GM19395 (cell line): ENCODE results near the gene ARID3A.

Experiments used
- ATAC-seq: cut with Tn5 transposase; IDR thresholded peaks from one replicate; pipeline ENCODE4 v1.9.1; 2021; ENCODE audit warnings: mild to moderate bottlenecking, moderate library complexity; ENCODE audit not compliant: unreplicated experiment

ARID3A gene

DNA sequence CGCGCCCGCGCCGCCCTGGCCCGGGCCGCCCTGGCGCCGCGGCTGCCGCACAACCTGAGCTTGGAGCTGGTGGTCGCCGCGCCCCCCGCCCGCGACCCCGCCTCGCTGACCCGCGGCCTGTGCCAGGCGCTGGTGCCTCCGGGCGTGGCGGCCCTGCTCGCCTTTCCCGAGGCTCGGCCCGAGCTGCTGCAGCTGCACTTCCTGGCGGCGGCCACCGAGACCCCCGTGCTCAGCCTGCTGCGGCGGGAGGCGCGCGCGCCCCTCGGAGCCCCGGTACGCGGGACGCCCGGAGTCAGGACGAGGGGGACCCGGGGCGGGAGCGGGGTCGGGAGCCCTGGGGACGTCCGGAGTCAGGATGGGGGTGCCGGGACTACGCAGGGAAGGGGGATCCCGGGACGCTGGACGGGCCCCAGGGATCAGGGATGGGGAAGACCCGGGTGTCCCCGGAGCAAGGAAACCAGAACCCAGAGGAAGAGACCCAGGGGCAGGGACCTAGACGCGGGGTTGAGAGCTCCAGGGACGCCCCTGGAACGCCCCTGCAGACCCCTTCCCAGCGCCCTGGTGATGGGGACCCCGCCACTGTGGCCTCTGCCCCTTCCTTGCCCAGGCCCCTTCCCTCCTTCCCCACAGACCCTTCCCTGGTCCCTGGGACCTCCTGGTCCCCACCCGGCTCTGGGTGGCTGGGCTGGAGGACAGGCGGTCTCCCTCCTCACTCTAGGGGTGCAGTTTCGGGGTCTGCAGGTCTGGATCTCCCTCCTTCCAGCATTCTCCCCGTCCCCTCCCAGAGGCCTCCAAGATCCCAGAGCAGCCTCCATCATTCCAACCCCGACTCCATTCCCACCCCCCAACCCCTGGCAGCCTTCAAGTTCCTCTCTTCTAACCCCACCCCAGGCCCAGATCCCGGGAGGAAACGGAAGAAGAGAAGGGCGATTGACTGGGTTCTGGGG, 75.0 kb downstream of the ARID3A start:
- no peak for ATAC-seq

DNA sequence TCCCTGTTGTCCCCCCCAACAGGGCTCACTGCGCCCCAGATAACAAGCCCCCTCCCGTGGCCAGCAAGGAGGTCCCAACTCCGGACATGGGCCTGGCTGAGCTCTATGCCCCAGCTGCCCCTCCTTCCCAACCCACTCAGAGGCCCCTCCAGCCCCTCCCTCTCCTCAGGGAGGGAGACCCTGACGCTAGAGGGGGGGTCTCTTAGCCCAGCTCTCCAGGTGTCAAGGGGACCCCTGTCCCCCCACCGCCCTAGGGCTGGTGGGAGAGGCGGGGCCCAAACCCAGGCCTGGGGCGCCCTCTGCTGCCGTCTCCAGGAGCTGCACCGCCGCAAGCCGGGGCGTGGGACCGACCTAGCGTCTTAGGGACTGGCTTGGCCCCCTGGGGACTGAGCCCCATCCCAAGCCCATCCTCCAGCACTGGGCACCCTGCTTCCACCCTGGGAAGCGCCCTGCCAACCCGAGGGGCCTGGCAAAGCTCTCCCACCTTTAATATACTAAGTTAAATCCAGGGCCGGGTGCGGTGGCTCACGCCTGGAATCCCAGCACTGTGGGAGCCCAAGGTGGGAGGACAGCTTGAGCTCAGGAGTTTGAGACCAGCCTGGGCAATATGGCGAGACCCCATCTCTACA, 75.8 kb downstream of the ARID3A start:
- no peak for ATAC-seq

DNA sequence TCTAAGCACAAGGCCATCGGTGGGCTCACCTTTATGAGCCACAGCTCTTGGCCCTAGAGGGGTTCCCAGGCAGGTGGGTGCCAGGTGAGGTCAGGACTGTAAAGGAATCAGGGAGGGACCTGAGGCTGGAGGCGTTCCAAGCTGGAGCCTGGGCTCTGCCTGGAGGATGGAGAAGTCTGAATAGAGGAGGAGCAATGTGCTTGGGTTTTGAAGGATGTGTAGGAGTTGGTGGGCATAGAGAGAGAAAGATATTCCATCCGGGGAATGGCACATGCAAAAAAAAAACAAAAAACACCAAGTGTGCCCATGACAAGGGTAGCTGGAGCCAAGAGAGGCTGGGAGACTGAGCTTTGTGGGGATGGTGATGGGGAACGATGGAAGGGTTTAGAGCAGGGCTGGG, 76.8 kb downstream of the ARID3A start:
- no peak for ATAC-seq

DNA sequence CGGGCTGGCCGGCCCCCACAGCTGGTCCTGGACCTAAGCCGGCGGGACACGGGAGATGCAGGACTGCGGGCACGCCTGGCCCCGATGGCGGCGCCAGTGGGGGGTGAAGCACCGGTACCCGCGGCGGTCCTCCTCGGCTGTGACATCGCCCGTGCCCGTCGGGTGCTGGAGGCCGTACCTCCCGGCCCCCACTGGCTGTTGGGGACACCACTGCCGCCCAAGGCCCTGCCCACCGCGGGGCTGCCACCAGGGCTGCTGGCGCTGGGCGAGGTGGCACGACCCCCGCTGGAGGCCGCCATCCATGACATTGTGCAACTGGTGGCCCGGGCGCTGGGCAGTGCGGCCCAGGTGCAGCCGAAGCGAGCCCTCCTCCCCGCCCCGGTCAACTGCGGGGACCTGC, 77.4 kb downstream of the ARID3A start:
- ATAC-seq, result no peak

DNA sequence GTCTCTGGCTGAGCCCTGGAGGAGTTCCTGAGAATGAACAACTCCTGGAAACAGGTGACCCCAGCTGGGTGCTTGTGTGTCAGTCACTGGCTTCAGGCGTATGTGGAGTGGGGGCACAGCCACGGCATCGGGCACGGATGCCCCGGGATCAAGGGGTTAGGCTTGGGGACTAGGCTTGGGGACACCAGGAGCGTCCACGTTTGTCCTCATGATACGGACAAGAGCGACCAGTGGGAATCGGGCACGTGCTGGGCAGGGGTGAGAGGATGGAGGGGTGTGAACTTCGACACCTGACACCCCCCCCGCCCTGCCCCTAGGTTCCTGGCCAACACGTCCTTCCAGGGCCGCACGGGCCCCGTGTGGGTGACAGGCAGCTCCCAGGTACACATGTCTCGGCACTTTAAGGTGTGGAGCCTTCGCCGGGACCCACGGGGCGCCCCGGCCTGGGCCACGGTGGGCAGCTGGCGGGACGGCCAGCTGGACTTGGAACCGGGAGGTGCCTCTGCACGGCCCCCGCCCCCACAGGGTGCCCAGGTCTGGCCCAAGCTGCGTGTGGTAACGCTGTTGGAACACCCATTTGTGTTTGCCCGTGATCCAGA, 78.5 kb downstream of the ARID3A start:
- no peak for ATAC-seq

DNA sequence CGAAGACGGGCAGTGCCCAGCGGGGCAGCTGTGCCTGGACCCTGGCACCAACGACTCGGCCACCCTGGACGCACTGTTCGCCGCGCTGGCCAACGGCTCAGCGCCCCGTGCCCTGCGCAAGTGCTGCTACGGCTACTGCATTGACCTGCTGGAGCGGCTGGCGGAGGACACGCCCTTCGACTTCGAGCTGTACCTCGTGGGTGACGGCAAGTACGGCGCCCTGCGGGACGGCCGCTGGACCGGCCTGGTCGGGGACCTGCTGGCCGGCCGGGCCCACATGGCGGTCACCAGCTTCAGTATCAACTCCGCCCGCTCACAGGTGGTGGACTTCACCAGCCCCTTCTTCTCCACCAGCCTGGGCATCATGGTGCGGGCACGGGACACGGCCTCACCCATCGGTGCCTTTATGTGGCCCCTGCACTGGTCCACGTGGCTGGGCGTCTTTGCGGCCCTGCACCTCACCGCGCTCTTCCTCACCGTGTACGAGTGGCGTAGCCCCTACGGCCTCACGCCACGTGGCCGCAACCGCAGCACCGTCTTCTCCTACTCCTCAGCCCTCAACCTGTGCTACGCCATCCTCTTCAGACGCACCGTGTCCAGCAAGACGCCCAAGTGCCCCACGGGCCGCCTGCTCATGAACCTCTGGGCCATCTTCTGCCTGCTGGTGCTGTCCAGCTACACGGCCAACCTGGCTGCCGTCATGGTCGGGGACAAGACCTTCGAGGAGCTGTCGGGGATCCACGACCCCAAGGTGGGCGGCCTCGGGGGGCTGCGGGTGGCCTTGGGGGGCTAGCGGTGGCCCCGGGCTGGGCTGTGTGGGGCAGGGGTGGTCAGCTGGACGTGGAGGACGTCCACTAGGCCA, 79.2 kb downstream of the ARID3A start:
- no peak for ATAC-seq

DNA sequence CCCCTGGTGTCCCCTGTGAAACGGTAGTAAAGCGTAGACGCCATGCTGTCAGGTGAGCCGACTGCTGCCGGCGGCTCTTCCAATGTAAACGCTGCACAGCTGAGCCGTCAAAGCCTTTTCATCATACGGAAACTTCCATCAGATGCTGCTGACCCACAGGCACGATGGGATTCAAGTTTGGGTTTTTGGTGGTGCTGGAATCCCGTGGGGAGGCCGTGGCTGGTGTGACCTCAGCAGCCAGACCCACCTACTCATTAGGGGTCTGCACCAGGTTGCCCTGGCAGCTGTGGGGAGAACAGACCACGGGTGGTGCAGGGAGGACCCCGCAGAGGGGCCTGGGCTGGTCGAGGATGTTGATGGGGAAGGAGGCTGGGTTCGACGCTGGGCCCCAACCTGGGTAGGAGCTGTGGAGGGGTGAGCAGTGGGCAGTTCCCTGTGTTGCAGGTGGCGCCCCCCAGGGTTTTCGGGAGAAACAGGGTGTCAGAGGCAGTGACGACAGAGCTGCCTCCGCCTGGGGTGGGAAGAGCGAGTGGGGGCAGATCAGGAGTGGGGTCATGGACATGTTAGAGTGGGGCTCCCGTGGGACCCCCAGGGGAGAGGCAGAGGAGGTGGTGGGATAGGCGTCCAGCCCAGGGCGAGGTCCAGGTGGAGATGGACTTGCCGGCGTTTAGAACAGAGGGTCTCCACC, 81.0 kb downstream of the ARID3A start:
- ATAC-seq, result no peak

DNA sequence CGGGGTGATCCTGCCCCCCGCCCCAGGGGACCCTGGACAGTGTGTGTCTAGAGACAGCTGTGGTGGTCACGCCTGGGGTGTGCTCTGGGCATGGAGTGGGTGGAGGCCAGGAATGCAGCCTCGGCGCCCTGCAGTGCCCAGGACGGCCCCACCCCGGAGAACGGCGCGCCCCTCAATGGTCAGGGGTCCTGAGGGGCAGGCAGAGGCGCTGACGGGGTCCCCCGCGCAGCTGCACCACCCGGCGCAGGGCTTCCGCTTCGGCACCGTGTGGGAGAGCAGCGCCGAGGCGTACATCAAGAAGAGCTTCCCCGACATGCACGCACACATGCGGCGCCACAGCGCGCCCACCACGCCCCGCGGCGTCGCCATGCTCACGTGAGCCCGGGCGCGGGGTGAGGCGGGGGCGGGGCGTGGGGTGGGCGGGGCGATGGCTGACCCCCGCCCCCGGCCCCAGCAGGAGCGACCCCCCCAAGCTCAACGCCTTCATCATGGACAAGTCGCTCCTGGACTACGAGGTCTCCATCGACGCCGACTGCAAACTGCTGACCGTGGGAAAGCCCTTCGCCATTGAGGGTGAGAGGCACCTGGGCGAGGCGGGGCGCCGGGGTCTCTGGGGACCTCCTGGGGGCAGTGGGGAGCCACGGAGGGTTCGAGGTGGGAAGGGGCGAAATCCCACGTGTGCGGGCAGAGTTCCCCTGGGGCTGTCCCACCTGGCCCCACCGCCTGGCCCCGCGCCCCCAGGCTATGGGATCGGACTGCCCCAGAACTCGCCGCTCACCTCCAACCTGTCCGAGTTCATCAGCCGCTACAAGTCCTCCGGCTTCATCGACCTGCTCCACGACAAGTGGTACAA, 81.8 kb downstream of the ARID3A start:
- no peak for ATAC-seq

DNA sequence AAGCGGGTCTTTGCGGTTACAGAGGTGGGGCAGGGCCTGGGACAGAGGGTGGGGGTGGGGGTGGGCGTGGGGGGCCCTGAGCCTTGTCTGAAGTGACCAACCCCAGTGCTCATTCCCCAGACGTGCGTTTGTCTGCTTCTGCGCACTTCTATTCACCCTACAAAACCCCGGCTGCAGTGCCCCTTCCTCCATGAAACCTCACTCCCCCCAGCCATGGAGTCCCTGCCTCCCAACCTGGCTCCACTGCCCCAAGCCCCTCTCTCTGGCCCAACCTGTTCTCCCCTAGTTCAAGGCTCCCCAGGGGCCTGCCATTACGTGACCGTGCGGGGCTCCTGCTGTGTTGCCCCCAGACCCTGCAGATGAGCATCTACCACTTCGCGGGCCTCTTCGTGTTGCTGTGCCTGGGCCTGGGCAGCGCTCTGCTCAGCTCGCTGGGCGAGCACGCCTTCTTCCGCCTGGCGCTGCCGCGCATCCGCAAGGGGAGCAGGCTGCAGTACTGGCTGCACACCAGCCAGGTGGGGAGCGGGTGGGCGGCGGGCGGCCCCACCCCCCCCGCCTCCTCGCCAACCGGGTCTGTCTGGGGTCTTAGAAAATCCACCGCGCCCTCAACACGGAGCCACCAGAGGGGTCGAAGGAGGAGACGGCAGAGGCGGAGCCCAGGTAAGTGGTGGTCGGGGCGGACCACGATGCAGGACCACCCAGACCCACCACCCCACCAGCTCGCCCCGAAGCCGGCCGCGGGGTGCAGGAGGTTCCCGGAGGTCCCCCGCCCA, 82.6 kb downstream of the ARID3A start:
- no peak for ATAC-seq

DNA sequence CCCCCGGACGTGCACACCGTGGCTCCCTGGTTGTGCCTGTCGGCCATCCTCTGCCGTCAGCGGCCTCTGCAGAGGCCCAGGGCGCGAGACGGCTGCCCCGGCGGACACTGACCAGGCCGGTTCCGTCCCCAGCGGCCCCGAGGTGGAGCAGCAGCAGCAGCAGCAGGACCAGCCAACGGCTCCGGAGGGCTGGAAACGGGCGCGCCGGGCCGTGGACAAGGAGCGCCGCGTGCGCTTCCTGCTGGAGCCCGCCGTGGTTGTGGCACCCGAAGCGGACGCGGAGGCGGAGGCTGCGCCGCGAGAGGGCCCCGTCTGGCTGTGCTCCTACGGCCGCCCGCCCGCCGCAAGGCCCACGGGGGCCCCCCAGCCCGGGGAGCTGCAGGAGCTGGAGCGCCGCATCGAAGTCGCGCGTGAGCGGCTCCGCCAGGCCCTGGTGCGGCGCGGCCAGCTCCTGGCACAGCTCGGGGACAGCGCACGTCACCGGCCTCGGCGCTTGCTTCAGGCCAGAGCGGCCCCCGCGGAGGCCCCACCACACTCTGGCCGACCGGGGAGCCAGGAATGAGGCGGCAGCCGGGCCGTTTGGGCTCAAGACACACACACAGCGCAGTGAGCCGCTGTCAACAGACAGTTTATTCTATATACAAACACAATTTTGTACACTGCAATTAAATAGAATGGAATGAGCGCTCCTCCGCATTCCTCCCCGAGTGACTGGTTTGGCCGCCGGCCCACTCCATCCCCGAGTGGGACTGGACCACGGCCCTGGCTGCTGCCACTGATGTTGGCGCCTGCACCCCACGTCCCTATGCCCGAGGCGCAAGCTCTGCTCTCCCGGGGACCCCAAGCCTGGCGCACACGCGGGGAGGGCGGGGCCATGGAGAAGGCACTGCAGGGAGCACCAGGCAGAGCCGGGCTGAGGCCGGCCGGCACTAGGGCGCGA, 83.5 kb downstream of the ARID3A start:
- no peak for ATAC-seq

DNA sequence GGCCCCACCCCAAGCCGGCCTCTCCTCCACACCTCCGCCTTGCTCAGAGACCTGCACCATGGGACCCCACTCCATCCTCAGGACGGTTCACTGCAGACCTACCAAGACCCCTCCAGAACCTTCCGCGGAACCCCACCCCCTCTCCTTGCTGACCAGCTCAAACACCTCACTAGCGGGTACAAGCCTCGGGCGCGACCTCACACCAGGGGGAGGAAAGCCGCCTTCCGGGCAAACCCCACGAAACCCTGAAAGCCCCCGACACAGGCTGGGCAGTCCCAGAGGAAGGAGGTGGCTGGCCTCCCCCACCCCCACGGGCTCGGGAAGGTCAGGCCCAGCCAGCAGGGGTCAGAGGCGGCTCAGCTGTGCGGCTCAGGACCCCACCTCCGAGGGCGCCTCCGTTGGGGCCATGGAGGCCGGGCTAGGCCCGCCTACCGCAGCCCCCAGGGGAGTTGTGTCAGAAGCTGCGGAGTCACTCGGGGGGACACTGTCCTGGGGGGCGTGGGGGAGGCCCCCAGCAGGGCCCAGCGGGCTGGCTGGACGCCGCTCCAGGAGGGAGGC, 84.2 kb downstream of the ARID3A start:
- no peak for ATAC-seq

DNA sequence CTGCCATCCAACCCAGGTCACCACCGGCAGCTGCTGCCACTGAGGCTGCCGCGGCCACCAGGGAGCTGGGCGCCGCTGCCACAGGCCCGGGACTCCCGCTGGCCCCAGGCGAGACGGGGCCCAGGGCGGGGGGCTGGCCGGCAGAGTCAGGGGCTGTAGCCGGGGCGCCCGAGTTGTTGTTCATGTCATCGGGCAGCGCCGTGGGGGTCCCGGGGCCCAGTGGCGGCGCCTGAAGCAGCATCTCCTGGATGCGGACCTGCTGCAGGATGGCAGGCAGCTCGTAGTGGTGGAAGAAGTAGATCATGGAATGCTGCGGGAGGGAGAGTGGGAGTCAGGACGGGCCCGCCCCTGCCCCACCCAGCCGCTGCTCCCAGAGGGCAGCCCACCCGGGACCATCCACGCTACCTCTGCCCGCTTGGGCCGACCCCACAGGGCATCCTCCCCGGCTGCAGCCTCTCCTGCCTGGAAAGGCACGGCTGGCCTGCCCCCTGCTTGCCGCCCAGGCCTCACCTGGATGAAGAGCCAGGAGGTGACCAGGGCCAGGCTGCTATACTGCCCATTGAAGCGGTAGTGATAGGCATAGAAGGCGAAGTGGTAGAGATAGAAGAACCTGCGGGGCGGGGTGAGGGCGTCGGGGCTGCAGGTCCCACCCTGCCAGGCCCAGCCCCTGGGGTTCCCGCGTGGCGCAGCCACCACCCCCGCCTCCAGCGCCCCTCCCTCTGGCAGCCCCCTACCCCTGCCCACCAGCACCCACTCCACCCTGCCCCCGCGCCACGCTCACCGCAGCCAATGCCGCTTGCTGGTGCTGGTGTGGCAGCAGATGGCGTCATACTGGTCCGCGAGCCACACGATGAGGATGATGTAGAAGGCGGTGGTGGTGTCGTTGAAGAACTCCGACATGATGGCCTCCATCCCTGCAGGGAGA, 85.0 kb downstream of the ARID3A start:
- ATAC-seq, result no peak

DNA sequence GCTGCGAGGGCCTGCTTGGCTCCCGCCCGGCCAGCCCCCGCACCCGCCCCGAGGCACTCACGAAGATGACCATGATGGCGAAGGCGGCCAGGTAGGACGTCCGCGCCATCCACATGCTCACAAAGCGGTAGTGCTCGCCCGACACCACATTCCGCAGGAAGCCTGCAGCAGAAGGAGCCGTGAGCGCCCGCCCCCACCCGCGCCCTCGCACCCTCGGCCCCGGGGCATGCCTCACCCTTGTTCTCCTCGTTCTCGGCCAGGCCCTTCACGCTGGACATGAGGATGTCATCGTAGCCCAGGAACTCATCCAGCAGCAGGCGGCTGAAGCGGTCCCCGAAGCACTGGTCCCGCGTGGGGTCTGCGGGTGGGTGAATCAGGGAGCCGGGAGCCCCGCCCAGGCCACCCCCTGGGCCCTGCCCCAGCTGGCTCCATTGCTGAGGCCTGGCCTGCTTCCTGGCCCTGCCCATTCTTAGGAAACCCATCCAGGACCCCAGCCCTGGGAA, 86.0 kb downstream of the ARID3A start:
- no peak for ATAC-seq

DNA sequence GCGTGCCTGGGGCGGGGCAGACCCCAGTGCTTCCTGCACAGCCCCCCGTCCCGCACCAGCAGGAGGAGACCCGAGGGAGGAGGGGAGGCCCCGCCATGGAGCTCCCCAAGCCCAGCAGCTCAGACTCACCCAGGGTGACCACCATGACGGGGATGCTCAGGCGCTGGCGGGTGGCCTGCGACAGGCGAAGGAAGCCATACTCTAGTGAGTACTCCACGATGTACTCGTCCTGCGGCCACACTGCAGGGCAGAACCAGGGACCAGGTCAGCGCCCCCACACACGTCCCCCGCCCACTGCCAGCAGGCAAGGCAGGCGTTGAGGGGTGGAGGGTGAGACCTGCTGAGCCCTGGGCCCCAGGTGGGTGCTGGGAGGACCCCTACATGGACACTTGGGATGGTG, 86.5 kb downstream of the ARID3A start:
- no peak for ATAC-seq

DNA sequence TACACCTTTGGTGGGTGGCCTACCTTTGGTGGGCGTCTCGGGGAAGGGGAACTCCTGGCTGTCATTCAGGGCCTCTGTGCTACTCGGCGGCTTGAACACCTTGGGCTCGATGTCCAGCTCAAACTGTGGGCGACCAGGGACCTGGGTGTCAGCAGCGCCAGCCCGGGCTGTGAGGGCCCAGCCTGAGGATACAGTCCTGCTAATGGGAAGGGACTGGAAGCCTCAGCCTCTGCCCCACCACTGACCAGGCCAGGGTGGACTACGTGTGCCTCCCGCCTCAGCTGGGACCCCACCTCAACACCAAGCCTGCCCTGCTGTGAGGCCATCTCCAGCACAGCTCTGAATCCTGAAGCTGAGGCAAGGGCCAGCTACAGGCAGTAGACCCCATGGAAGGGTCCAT, 87.4 kb downstream of the ARID3A start:
- no peak for ATAC-seq
